T-helper 2 cell treated with Interferon-gamma antibody and Interleukin-4, amounts not matched to agents 5 μg/mL and 100 μg/mL, for 36 hours (primary cell): ENCODE measurements around the gene G6PC3.
"Not testable (repeated sequence)": the region's sequence is repeated elsewhere in the genome, so short reads cannot be mapped to it uniquely, and the experiment has no call there.

Source experiments
- DNase-seq: peaks from one replicate; pipeline ENCODE4 v3.0.0; 2021; ENCODE audit warnings: low spot score
- H3K27ac Mint-ChIP-seq: one replicate; pipeline ENCODE4 v1.8.0; 2021; ENCODE audit warnings: mild to moderate bottlenecking, mixed read lengths
- H3K27me3 Mint-ChIP-seq: one replicate; pipeline ENCODE4 v1.8.0; 2021; ENCODE audit warnings: low read depth, mixed read lengths
- H3K36me3 Mint-ChIP-seq: one replicate; pipeline ENCODE4 v1.8.0; 2021; ENCODE audit warnings: low read depth, mixed read lengths
- H3K4me1 Mint-ChIP-seq: one replicate; pipeline ENCODE4 v1.8.0; 2021; ENCODE audit warnings: low read depth, mixed read lengths
- H3K4me3 Mint-ChIP-seq: one replicate; pipeline ENCODE4 v1.8.0; 2022; ENCODE audit warnings: mild to moderate bottlenecking, moderate library complexity, mixed read lengths
- H3K9me3 Mint-ChIP-seq: one replicate; pipeline ENCODE4 v1.8.0; 2021; ENCODE audit warnings: mixed read lengths

G6PC3 gene

GRCh38 chr17:44044071-44044470 lies 26.5 kb upstream of the G6PC3 start:
- H3K27ac Mint-ChIP-seq = no peak overlapping the region
- peaks cover 26% of the 10 kb centered on the region for H3K36me3 Mint-ChIP-seq

GRCh38 chr17:44045486-44045885 lies 25.0 kb upstream of the G6PC3 start:
- H3K27ac Mint-ChIP-seq = no peak overlapping the region
- H3K4me3 Mint-ChIP-seq = no peak overlapping the region
- no peaks in the 10 kb centered on the region for H3K27me3 Mint-ChIP-seq
- no peak for DNase-seq
- H3K36me3 Mint-ChIP-seq = peaks cover 21% of the 10 kb centered on the region
- no peaks in the 10 kb centered on the region for H3K9me3 Mint-ChIP-seq
- peaks cover 10% of the 10 kb centered on the region for H3K4me1 Mint-ChIP-seq

More at GRCh38 chr17:44044071-44044470, 26.5 kb upstream of the G6PC3 start:
- no peak overlapping the region for H3K4me3 Mint-ChIP-seq
- peaks cover 15% of the 10 kb centered on the region for H3K4me1 Mint-ChIP-seq
- no peaks in the 10 kb centered on the region for H3K9me3 Mint-ChIP-seq
- no peak for DNase-seq
- H3K27me3 Mint-ChIP-seq = no peaks in the 10 kb centered on the region

GRCh38 chr17:44046893-44047292 lies 23.6 kb upstream of the G6PC3 start:
- not testable (repeated sequence) for H3K9me3 Mint-ChIP-seq, H3K27me3 Mint-ChIP-seq, H3K27ac Mint-ChIP-seq, H3K4me1 Mint-ChIP-seq, H3K4me3 Mint-ChIP-seq, DNase-seq
- peaks cover 18% of the 10 kb centered on the region for H3K36me3 Mint-ChIP-seq

GRCh38 chr17:44049294-44050060 lies 21.1 kb upstream of the G6PC3 start:
- Mint-ChIP-seq H3K27me3 (no peaks in the 10 kb centered on the region), H3K27ac (no peak overlapping the region), H3K36me3 (peaks cover 28% of the 10 kb centered on the region), H3K4me3 (no peak overlapping the region), H3K9me3 (no peaks in the 10 kb centered on the region), H3K4me1 (peaks cover 3% of the 10 kb centered on the region)
- DNase-seq = no peak

- peaks cover 22% of the 10 kb centered on the region for H3K36me3 Mint-ChIP-seq
- no peak overlapping the region for H3K27ac Mint-ChIP-seq
- no peaks in the 10 kb centered on the region for H3K27me3 Mint-ChIP-seq
- DNase-seq = no peak
- no peaks in the 10 kb centered on the region for H3K9me3 Mint-ChIP-seq
- H3K4me3 Mint-ChIP-seq = no peak overlapping the region
- peaks cover 3% of the 10 kb centered on the region for H3K4me1 Mint-ChIP-seq
Observed at GRCh38 chr17:44053125-44053872, 17.2 kb upstream of the G6PC3 start.

GRCh38 chr17:44059101-44059892 lies 11.2 kb upstream of the G6PC3 start:
- H3K4me3 Mint-ChIP-seq = no peak overlapping the region
- peaks cover 44% of the 10 kb centered on the region for H3K36me3 Mint-ChIP-seq
- peaks cover 26% of the 10 kb centered on the region for H3K4me1 Mint-ChIP-seq

GRCh38 chr17:44061446-44061845 lies 9.1 kb upstream of the G6PC3 start:
- Mint-ChIP-seq H3K9me3 (no peaks in the 10 kb centered on the region), H3K4me3 (no peak overlapping the region), H3K36me3 (peaks cover 44% of the 10 kb centered on the region), H3K4me1 (peaks cover 29% of the 10 kb centered on the region), H3K27ac (no peak overlapping the region), H3K27me3 (no peaks in the 10 kb centered on the region)
- no peak for DNase-seq

More at GRCh38 chr17:44059101-44059892, 11.2 kb upstream of the G6PC3 start:
- H3K27me3 Mint-ChIP-seq = no peaks in the 10 kb centered on the region
- H3K27ac Mint-ChIP-seq = peak overlapping the region; percentile 41
- H3K9me3 Mint-ChIP-seq = no peaks in the 10 kb centered on the region
- no peak for DNase-seq

GRCh38 chr17:44062871-44063270 lies 7.7 kb upstream of the G6PC3 start:
- Mint-ChIP-seq H3K9me3 (no peaks in the 10 kb centered on the region), H3K27me3 (no peaks in the 10 kb centered on the region), H3K4me3 (no peak overlapping the region), H3K36me3 (peaks cover 42% of the 10 kb centered on the region), H3K27ac (no peak overlapping the region), H3K4me1 (peaks cover 37% of the 10 kb centered on the region)
- no peak for DNase-seq

- H3K27me3 Mint-ChIP-seq = no peaks in the 10 kb centered on the region
- H3K9me3 Mint-ChIP-seq = no peaks in the 10 kb centered on the region
- no peak overlapping the region for H3K27ac Mint-ChIP-seq
- H3K4me1 Mint-ChIP-seq = peaks cover 37% of the 10 kb centered on the region
- peak overlapping the region; percentile 28 for H3K4me3 Mint-ChIP-seq
- peaks cover 35% of the 10 kb centered on the region for H3K36me3 Mint-ChIP-seq
- DNase-seq = no peak
Observed at GRCh38 chr17:44063704-44064639, 6.6 kb upstream of the G6PC3 start.

- Mint-ChIP-seq H3K9me3 (no peaks in the 10 kb centered on the region), H3K27ac (peak overlapping the region; percentile 90), H3K36me3 (peaks cover 21% of the 10 kb centered on the region), H3K4me3 (peak overlapping the region; percentile 91), H3K4me1 (peaks cover 36% of the 10 kb centered on the region), H3K27me3 (no peaks in the 10 kb centered on the region)
- DNase-seq = peak; percentile 20
Observed at GRCh38 chr17:44065668-44066203, 4.8 kb upstream of the G6PC3 start.

- peak; percentile 92 for DNase-seq
- peaks cover 38% of the 10 kb centered on the region for H3K4me1 Mint-ChIP-seq
- H3K36me3 Mint-ChIP-seq = peaks cover 18% of the 10 kb centered on the region
- H3K27me3 Mint-ChIP-seq = no peaks in the 10 kb centered on the region
- no peaks in the 10 kb centered on the region for H3K9me3 Mint-ChIP-seq
- peak within 1 kb of the TSS; percentile 91 for H3K4me3 Mint-ChIP-seq
- peak within 1 kb of the TSS; percentile 92 for H3K27ac Mint-ChIP-seq
Observed at GRCh38 chr17:44066204-44066930, 4.2 kb upstream of the G6PC3 start, which contains the start of gene LSM12. LSM12 (minus strand) TSS chr17:44066671; CDS start chr17:44066587, 84 bp downstream.

GRCh38 chr17:44067545-44067940 lies 3.0 kb upstream of the G6PC3 start:
- peaks cover 10% of the 10 kb centered on the region for H3K36me3 Mint-ChIP-seq
- H3K27me3 Mint-ChIP-seq = no peaks in the 10 kb centered on the region
- peaks cover 40% of the 10 kb centered on the region for H3K4me1 Mint-ChIP-seq
- H3K9me3 Mint-ChIP-seq = no peaks in the 10 kb centered on the region
- H3K4me3 Mint-ChIP-seq = no peak overlapping the region
- H3K27ac Mint-ChIP-seq = peak overlapping the region; percentile 92
- no peak for DNase-seq
